Measurements from ENCODE around the gene GGTA1. TPM values are rescaled to one million over a fixed set of nuclear protein-coding genes. Genes with fewer than 3 reads are reported as not detected.

GGTA1 gene
- total and polyA plus RNA-seq, 2 experiments from 2014 or later: 0.16 TPM; not detected in 1

DNA sequence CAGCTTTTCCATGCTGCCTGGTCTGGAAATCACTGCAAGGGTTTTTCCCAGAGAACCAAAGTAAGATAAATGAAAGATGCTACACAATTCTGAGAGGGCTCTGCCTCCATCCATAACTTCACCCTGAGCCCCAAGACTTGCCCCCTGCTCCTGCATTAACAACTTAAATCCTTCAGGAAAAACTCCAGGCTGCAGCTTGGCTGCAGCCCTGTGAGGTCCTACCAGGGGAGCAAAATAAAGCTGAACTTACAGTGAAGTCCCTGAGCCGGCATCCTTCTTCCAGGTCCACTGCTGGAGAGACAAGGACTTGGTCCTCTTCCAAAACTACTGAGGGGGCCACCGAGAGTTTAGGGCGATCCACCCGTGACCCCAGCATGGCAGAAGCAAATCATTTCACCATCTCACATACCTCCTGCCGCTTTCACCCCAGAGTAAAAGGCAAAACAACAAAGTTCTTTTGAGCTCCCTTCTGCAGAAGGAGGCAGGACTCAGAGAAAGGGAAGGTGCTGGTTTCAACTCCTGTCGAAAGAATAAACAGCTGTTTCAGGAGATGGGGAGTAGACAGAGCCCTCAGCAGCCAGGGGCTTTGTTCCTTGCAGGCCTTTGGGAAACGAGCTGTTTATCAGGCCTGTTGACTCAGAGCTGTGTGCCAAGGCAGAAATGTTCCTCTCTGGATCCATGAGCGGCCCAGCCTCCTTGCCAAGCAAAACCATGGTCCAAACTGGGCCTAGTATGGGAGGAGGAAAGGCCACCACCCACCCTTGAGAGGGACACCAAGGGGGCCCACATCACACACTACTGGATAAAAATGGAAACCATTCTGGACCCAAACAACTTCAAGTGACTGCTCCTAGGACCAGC lies 20.6 kb downstream of the GGTA1 start (continued):
- no peak for TF ChIP-seq REST (IDR thresholded peaks at IDR 0.05; ENCODE audit: unreplicated experiment)

DNA sequence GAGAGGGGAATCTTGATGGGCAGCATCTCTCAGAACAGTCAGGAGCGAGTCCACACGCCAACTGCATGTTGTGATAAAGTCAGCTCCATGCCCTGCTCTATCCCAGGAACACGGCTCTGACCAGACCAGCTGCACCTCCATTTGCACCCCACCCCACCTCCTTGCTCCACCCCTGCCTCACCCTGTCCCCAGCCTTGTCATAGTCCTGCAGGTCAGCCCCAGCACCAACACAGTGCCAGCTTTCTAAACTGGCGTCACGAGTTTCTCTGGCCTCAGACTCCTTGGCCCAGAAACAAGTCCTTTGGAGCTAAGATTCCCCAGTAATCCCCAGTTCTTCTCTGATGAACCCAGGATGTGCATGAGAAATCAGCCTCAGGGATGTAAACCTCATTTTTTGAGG lies 23.5 kb downstream of the GGTA1 start:
- no peak for ATAC-seq
- DNase-seq (ENCODE audit: low spot score): no peak
- H3K4me3 ChIP-seq: no peak overlapping the region
- no peaks in the 10 kb centered on the region for H3K9me2 ChIP-seq (ENCODE audit: insufficient read depth)
- Mint-ChIP-seq H3K4me1 (peaks cover 21% of the 10 kb centered on the region), H3K9me3 (no peaks in the 10 kb centered on the region), H3K36me3 (ENCODE audit: low read depth) (no peaks in the 10 kb centered on the region), H3K27me3 (ENCODE audit: insufficient read depth, low read depth, poor library complexity) (peaks cover 6% of the 10 kb centered on the region), H3K27ac (no peak overlapping the region), H3K4me3 (no peak overlapping the region)
- H3K36me3 ChIP-seq (ENCODE audit: insufficient read depth): no peaks in the 10 kb centered on the region
- no peaks in the 10 kb centered on the region for H3K27me3 ChIP-seq (ENCODE audit: insufficient read depth)
- no peak overlapping the region for H3K4me2 ChIP-seq
- H3K4me1 ChIP-seq (ENCODE audit: insufficient read depth): peaks cover 19% of the 10 kb centered on the region
- TF ChIP-seq JUNB (IDR thresholded peaks at IDR 0.05; ENCODE audit: unreplicated experiment): no peak
- TF ChIP-seq EZH2 (IDR thresholded peaks at IDR 0.05; ENCODE audit: low read depth, unreplicated experiment): no peak
- TF ChIP-seq REST (IDR thresholded peaks at IDR 0.05; ENCODE audit: unreplicated experiment): no peak
- TF ChIP-seq ZNF331 (CRISPR knock-in tag; IDR thresholded peaks at IDR 0.05; ENCODE audit: low read depth): no peak
- H3F3A ChIP-seq (replicated peaks; ENCODE audit: low read depth): no peaks in the 10 kb centered on the region
- H2AFZ ChIP-seq: no peak overlapping the region
- H4K20me1 ChIP-seq (replicated peaks; ENCODE audit: insufficient read depth): no peaks in the 10 kb centered on the region
- H3K79me2 ChIP-seq (replicated peaks; ENCODE audit: insufficient read depth): no peaks in the 10 kb centered on the region
- H3K27ac ChIP-seq (ENCODE audit: low read depth): no peak overlapping the region

All from GM23338 (cell line).